ENCODE data around the gene PRKAG2. TPM values are rescaled to one million over a fixed set of nuclear protein-coding genes. Genes with fewer than 3 reads are reported as not detected.
"Not testable (repeated sequence)": the region's sequence is repeated elsewhere in the genome, so short reads cannot be mapped to it uniquely, and the experiment has no call there.

PRKAG2 gene
- total RNA-seq, 4 donors from 2014 or later, result 8.9 to 35.1 (median 13.6) TPM

DNA sequence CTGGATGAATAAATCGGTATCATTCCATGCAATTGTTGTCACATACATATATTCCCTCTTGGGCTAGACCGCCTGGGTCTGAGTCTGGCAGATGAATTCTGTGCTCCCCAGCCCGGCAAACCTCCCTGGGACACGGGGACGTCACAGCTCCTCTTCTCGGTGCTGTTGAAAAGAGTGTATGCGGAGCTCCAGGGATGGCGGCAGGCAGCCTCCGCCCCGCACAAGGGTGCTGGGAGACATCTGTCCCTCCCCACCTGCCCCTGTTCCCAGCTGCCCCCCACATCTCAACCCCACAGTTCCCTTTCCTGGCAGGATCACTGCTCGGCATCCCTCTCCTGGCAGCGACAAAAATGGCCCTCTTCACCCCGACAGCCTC, 32.1 kb downstream of the PRKAG2 start:
- DNase-seq, result no peak
- intact Hi-C loops (cut with DNase I), result no loop called here
- Histone ChIP-seq H3K9me3 (no peaks in the 10 kb centered on the region), H3K27ac (peak overlapping the region in 1 of 4 donors; percentile 55), H3K27me3 (no peaks in the 10 kb centered on the region), H3K4me3 (no peak overlapping the region), H3K36me3 (peaks cover 0 to 10% (median 0%) of the 10 kb centered on the region in 3 donors), H3K4me1 (peaks cover under 1 to 27% (median under 1%) of the 10 kb centered on the region in 3 donors)
- no peak for TF ChIP-seq POLR2A (IDR thresholded peaks at IDR 0.05)
- TF ChIP-seq, protein P1, sequence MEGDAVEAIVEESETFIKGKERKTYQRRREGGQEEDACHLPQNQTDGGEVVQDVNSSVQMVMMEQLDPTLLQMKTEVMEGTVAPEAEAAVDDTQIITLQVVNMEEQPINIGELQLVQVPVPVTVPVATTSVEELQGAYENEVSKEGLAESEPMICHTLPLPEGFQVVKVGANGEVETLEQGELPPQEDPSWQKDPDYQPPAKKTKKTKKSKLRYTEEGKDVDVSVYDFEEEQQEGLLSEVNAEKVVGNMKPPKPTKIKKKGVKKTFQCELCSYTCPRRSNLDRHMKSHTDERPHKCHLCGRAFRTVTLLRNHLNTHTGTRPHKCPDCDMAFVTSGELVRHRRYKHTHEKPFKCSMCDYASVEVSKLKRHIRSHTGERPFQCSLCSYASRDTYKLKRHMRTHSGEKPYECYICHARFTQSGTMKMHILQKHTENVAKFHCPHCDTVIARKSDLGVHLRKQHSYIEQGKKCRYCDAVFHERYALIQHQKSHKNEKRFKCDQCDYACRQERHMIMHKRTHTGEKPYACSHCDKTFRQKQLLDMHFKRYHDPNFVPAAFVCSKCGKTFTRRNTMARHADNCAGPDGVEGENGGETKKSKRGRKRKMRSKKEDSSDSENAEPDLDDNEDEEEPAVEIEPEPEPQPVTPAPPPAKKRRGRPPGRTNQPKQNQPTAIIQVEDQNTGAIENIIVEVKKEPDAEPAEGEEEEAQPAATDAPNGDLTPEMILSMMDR (IDR thresholded peaks at IDR 0.05), result no peak
- 92 to 97% methylated on average over 7 to 10 of the region's 13 CpGs for WGBS, 2 donors

DNA sequence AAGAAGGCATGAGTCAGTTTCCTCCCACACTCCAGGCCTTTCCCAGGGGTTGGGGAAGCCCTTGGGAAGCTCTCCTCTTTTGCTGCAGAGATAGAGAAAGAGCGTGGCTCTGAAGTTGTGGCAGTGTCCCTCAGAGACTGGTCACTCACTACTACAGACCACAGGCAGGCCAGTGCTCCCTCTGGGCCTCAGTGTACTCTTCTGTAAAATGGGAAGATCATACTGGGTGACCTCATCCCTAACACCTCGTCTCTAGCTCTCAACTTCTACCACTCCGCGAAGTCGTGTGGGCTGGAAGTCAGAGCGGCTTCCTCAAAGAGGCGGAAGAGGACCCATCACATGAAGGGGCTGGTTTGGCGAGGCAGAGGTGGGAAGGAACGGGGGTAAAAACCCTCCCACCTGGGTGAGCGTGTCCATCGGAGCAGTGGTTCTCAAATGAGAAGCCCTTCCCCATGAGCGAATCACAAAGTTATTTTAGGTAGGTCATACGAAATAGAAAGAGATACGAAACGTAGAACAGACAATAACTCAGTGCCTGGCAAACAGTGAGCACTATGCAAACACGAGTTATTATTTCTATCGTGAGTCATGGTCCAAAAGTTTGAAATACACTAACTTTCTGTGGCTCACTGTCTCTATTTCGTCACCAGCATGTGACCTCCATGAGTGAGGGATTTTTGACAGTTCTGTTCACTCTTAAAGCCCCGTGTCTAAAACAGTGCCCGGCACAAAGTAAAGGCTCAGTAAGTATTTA, 32.7 kb downstream of the PRKAG2 start:
- DNase-seq, result no peak
- no peaks in the 10 kb centered on the region for H3K27me3 ChIP-seq
- WGBS, 2 donors, result 60 to 64% methylated on average over 15 to 20 of the region's 20 CpGs
- H3K4me3 ChIP-seq, result no peak overlapping the region
- H3K27ac ChIP-seq, result peak overlapping the region in 3 of 4 donors; percentile 10 to 55 (median 41)
- TF ChIP-seq, protein P1 (IDR thresholded peaks at IDR 0.05), result no peak
- no peak for TF ChIP-seq POLR2A (IDR thresholded peaks at IDR 0.05)
- peaks cover 6 to 27% (median 6%) of the 10 kb centered on the region in 3 donors for H3K4me1 ChIP-seq
- intact Hi-C loops (cut with DNase I), result no loop called here
- H3K9me3 ChIP-seq, result no peaks in the 10 kb centered on the region
- peaks cover 0 to 10% (median 0%) of the 10 kb centered on the region in 3 donors for H3K36me3 ChIP-seq

DNA sequence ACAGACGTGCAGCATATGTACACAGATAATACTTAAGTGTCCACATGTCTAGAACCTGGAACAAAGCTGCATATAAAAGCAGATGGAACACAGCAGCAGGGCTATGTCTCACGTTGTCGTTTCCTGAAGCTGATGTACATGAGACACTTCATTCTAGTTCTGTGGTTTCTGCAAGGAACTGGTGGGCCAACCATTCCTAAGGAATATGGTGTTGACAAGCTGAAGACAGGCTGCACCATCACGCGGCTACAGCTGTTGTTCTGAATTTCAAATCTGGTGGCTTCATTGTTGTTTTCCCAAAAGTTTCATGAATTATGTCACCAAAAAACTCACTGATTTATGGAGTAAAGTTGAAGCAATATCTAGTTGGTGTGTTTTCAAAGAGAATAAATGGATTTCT, 33.7 kb downstream of the PRKAG2 start:
- H3K27ac ChIP-seq, result no peak overlapping the region
- no peaks in the 10 kb centered on the region for H3K27me3 ChIP-seq
- H3K36me3 ChIP-seq, result peaks cover 0 to 10% (median 0%) of the 10 kb centered on the region in 3 donors
- 76 to 90% methylated on average over 5 of the region's 5 CpGs for WGBS, 2 donors
- H3K4me3 ChIP-seq, result no peak overlapping the region
- H3K4me1 ChIP-seq, result peaks cover 16 to 38% (median 17%) of the 10 kb centered on the region in 3 donors
- TF ChIP-seq, protein P1 (IDR thresholded peaks at IDR 0.05), result no peak
- TF ChIP-seq POLR2A (IDR thresholded peaks at IDR 0.05), result no peak
- intact Hi-C loops (cut with DNase I), result no loop called here
- no peaks in the 10 kb centered on the region for H3K9me3 ChIP-seq
- DNase-seq, result no peak

DNA sequence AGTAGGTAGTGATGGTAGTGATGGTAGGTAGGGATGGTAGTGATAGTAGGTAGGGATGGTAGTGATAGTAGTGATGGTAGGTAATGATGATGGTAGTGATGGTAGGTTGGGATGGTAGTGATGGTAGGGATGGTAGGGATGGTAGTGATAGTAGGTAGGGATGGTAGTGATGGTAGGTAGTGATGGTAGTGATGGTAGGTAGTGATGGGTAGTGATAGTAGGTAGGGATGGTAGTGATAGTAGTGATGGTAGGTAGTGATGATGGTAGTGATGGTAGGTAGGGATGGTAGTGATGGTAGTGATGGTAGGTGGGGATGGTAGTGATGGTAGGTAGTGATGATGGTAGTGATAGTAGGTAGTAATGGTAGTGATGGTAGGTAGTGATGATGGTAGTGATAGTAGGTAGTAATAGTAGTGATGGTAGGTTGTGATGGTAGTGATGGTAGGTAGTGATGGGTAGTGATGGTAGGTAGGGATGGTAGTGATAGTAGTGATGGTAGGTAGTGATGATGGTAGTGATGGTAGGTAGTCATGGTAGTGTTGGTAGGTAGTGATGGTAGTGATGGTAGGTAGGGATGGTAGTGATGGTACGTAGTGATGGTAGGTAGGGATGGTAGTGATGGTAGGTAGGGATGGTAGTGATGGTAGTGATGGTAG, 35.4 kb downstream of the PRKAG2 start:
- intact Hi-C loops (cut with DNase I); H3K27ac ChIP-seq; H3K27me3 ChIP-seq; H3K36me3 ChIP-seq; DNase-seq; H3K9me3 ChIP-seq; H3K4me3 ChIP-seq: not testable (repeated sequence)
- H3K4me1 ChIP-seq, result peaks cover 22 to 48% (median 28%) of the 10 kb centered on the region in 3 donors
- 92 to 100% methylated on average over 1 of the region's 1 CpG for WGBS, 2 donors

DNA sequence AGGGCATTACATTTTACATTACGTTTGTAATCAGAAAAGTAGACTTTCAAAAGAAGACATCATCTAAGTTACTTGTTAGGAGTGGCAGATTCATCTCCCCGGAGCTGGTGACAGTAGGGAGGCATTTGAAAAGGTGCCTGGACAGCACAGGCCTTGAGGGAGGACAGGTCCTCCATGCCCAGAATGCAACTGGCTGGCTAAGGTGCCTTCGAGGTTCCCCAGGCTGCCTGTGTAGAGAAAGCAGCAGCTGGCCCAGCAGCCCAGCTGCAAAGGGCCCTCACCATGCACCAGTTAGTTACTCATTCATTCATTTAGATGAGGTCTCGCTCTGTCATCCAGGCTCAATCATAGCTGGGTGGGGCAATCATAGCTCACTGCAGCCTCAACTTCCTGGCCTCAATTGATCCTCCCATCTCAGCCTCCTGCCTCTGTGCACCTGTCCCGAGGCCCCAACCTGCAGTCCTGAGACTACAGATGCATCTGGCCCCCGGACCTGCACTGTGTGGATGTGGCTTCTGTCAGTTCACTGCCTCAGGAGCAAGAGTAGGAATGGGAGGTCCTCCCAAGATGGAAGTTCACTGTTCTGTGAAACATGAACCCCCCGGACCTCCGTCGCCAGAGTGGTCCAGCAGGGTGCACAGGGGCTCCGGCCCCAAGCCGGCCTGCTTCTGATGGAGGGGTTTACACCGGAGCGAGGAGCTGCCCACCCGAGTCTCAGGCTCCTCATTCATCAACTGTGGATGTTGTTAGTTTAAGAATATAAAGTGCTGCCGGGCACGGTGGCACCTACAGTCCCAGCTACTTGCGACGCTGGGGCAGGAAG, 36.6 kb downstream of the PRKAG2 start:
- Histone ChIP-seq H3K27me3 (no peaks in the 10 kb centered on the region), H3K9me3 (no peaks in the 10 kb centered on the region), H3K27ac (no peak overlapping the region), H3K4me1 (peaks cover 22 to 48% (median 28%) of the 10 kb centered on the region in 3 donors), H3K4me3 (no peak overlapping the region), H3K36me3 (no peaks in the 10 kb centered on the region)
- no peak for TF ChIP-seq POLR2A (IDR thresholded peaks at IDR 0.05)
- TF ChIP-seq, protein P1 (IDR thresholded peaks at IDR 0.05), result no peak
- no peak for DNase-seq
- WGBS, 2 donors, result 74 to 88% methylated on average over 3 to 12 of the region's 18 CpGs
- intact Hi-C loops (cut with DNase I), result no loop called here
